ENCODE measurements around the gene TOX2.

The TOX2 gene

DNA sequence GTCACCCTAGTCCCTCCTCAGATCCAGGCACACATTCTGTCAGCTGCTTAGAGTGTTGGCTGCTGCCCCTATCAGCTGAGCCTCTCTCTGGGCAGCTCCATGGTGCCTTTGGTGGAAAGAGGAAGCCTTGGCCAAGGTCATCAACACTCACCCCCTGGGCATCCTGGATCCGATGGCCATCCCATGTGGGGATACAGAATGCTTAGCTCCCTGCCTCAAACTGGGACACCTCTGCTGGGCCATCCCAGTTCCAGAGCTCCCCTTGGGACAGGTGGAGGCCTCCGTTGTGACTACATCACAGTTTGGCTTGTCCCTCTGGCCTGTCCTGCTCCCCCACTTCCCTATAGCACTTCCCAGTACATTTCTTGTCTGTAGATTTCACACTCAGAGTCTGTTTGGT lies 45.6 kb downstream of the TOX2 start:
- DNase-seq: no peak

- DNase-seq: no peak
Observed at GRCh38 chr20:43961116-43961515, 46.5 kb downstream of the TOX2 start.

- no peak for DNase-seq
Observed at GRCh38 chr20:43961541-43962471, 47.2 kb downstream of the TOX2 start.

DNA sequence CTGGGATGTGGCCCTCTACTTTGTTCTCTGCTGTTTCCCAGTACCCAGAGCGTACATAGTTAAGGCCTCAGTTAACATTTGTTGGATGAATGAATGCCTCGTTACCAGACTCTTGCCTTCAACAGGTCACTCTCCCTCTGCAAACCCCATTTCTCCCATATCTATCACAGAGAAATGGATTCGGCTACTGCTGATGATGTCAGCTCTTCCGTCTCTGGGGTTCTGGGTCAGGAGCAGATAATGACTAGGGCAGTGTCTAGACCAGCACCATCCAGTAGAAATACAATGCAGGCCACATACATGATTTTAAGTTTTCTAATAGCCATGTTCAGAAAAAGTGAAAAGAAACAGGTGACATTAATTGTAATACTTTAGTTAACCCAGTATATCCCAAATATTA lies 47.9 kb downstream of the TOX2 start:
- DNase-seq: no peak

DNA sequence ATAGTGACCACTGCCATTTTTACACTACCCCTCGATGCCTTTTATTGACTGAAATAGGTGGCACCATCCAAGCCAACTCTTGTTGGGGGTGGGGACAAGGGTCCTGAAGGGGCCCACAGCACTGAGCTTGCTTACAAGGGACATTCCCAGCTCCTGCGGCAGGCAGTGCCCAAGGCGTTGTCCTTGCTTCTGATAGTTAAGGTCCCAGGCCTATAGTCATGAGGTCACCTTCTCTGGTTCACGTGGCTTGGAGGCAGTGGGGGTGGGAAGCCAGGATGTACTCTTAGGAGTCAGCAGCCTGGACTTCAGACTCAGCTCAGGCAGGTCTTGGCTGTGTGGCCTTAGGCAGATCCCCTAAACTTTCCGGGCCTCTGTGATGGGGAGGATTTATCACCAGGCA lies 48.6 kb downstream of the TOX2 start:
- DNase-seq: no peak

GRCh38 chr20:43963872-43964791 lies 49.5 kb downstream of the TOX2 start:
- no peak for DNase-seq

DNA sequence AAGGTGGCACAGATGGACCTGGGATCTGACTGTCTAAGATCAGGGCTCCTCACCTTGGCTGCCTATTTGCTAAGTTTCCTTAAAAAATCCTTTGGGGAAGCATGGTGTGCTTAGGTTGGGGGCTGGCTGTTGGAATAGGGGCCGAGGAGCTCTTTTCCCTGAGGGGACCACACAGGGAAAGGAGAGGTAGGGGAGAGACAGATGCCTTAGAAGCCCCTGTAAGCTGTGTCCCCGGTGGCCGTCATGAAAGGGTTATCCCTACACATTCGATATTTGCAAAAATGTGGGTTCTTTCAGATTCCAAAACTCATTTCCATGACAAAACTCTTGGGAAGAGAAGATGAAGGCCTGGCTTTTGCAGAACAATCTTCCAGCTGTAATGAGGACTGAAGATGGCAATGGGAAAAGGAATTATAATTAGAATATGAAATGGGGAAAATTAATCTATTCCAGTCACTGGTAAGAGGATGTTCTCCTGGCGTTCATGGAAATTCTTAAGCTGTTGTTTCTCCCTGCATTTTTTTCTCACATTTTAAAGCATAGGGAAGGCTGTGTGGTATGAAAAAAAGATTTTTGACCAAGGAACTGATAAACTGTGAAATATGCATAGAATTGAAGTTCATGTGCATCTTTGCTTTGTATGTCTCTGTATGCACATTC lies 53.8 kb downstream of the TOX2 start:
- no peak for DNase-seq

- no peak for DNase-seq
Observed at GRCh38 chr20:43969028-43969447, 54.4 kb downstream of the TOX2 start.

DNA sequence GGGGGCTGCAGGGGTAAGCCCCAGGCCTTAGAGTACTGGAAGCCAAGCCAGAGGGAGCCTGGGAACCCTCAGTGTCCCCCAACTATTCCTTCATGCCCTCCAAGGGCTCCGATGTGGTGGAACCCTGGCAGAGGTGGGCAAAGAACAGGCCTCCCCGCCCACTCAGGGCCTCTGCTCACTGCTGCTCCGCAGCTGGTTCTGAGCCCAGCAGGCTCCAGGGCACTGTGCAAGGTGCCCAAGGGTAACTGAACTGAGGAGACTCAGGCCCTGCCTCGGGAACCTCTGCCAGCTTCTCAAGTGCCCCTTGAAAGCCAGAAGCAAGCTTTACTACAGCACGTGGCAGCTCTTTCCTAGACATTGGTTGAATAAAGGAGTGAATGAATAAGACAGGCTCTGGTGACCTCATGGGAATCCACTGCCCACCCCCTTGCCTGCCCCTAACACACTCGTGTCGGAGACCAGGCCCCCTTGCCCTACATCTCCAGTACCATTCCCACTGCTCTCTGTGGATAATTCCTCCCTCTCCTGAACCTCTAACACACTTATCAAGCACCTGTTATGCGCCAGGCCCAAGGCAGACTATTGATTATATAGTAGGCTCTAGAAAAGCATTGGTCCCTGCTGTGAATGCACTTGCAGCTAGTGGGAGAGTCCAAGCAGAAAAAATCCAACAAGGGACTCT lies 55.0 kb downstream of the TOX2 start:
- no peak for DNase-seq

DNA sequence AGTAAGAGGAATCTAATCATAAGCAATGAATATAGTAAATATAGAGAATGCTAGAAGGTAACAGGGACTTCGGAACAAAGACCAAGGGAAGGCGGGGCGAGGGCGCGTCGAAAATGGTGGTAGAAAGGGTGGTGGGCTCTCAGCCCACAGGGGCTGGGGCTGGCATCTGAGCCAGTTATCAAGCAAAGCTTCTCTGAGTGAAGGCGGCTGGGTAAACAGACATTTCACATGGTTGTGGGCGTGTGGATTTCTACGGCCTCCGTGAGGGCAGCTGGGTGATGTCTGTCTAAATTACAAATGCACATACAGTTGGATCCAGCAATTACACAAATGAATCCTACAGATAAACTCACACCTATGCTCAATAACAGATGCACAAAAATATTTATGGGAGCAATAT lies 56.6 kb downstream of the TOX2 start:
- no peak for DNase-seq

DNA sequence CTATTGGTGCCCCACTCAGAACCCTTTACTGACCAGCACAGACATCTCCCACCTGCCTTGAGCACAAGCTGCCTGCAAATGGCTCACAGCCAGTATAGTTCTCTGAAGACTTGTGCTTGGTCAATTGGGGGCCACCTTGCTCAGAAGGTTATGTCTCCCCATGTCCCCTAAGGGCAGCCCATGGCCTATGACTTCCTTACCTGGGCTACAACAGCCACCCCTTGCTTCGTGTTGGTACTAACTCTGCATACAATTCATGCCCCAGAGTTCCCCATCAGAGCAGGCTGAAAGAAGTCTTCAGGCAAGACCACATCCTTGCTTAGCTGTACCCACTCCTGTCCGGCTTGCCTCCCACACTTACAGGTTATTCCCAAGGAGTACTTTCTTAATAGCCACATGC lies 57.4 kb downstream of the TOX2 start:
- DNase-seq: no peak

- no peak for DNase-seq
Observed at GRCh38 chr20:43972692-43973091, 58.0 kb downstream of the TOX2 start.

DNA sequence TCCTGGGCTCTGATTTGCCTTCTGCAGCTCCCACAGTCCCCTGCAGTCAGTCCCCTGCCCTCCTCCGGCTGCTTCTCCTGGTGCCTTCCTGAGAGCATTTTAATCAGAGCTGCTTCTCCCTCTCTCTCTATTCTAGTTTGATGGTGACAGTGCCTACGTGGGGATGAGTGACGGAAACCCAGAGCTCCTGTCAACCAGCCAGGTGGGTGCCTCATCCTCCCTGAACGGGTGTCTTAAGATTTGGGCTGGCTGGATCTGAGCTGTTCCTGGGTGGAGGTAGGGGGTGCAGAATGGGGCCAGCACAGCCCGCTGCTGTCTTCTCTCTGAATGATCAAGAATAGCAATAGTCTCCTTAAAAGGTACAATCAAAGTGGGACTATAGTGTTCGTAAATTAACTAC lies 58.6 kb downstream of the TOX2 start:
- DNase-seq: no peak

DNA sequence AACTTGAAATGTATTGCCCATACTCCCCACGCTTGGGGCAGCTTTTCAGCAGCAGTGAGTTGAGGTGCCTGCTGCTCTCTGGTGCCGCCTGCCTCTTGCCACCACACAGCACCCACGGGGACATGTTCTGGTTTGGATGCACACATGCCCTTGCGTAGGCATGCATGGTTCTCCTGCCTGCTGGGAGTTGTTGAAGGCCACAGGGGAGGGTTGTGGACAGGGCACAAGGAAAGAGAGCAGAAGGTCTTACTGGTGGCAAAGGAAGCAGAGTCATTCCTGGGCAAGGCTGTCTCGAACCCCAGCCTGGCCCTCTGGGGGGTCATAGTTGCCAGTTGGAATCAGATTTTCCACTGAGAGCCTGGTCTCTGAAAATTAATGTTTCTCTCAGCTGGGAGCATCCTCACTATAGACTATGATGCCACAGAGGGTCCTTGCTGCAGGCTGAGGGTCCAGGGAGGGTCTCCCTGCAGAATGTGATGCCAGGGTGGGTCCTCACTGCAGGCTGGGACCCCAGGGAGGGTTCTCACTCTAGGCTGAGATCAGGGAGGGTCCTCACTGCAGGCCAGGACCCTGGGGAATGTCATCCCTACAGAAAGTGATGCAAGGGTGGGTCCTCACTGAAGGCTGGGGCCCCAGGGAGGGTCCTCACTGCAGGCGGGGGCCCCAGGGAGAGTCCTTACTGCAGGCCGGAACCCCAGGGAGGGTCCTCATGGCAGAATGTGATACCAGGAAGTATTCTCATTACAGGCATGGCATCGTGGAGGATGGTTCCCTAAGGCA lies 59.2 kb downstream of the TOX2 start:
- DNase-seq: no peak

DNA sequence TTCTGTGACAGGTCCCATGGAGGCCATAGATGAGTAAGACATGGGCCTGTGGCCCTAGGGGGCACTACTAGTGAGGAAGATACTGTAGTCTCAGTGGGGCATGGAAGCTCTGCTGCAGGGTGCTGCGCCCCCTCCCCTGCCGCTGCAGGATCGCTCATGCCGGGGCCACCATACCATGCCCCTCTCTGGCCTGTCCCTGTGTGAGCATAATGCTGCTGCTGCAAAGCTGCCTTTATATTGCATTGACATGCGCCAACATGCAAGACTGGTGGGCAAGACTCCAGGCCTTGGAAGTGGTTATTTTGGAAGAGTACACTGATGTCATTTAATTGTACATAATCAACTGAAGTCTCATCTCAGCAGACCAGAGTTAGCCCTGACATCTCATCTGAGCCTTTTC lies 60.0 kb downstream of the TOX2 start:
- DNase-seq: no peak

DNA sequence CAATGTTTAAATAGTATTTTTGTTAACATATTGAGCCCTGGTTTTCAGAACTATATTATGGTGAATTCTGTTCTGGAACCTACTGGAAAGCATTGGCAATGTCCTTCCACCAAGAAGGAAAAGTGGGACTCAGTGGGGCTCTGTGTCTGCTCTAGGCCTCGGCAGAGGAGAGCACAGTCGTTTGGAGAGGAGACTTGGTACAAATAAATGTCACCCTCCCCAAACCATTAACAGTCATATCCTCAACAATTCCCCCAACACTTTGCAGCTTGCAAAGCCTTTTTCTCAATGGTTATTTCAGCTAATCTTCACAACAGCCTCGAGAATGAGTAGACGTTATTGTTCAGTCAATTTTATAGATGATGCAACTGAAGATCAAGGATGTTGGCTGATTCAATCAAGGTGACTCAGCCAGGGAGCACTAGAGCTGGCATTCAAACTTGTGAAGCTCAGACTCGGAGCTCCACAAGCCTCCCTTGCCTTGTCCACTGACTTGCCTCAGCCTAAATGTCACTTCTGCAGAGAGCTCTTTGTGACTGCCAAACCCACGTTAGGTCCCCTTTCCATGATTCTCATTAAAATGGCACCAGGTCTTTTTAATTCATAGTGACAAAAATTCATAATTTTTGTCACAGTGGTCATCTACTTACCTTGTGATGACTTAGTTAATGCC lies 60.6 kb downstream of the TOX2 start:
- no peak for DNase-seq

- DNase-seq: no peak
Observed at GRCh38 chr20:43976547-43976946, 61.9 kb downstream of the TOX2 start.

- no peak for DNase-seq
Observed at GRCh38 chr20:43977252-43977651, 62.6 kb downstream of the TOX2 start.

DNA sequence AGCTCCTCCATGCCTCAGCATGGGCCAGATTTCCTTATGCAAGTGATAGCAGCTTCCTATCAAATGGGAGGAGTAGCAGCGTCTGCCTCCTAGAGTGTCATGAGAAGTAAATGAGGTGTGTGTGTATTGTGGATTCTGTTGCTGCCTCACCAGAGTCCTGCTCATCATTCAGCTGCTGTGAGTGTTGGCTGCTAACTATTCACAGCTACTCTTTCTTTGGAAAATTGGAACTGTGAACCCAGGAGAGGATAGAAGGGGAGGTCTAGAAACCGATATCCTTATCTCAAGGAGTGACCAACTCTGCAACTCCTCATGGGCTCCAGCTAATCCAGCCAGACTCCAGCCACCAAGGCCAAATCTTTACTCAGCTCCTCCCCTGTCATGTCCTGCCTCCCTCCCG lies 63.3 kb downstream of the TOX2 start:
- no peak for DNase-seq

- no peak for DNase-seq
Observed at GRCh38 chr20:43979576-43980105, 65.0 kb downstream of the TOX2 start.

DNA sequence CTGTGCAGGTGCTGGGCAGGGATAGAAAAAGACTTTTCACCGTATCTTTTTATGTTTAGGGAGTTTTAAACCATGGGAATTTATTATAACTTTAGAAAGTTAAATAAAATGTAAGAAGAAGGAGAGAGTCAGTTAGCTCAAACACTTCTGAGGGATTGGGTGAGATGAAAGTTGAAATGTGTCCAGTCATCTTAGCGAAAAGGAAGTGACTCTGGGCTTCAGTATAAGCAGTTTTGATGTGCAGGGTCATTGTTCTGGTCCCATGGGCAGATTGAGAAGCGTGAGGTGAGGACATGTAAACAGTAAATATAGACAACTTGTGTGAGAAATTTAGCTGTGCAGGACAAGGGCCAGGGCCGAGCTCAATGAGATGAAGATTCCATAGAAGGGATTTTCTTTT lies 66.9 kb downstream of the TOX2 start:
- no peak for DNase-seq

Measured in hematopoietic multipotent progenitor cell treated with erythropoietin and hydrocortisone succinate and interleukin-3 and kit ligand, for 8 days (in vitro differentiated cells).